ENCODE data around the gene FLT4.

Gene FLT4

GRCh38 chr5:180640861-180641565, 8.4 kb downstream of the FLT4 start:
- DNase-seq: no peak

GRCh38 chr5:180640611-180640860, 8.9 kb downstream of the FLT4 start:
- no peak for DNase-seq

- no peak for DNase-seq
These were observed 9.4 kb downstream of the FLT4 start for GRCh38 chr5:180639741-180640610.

- no peak for DNase-seq
These were observed 10.1 kb downstream of the FLT4 start for GRCh38 chr5:180639287-180639686.

DNA sequence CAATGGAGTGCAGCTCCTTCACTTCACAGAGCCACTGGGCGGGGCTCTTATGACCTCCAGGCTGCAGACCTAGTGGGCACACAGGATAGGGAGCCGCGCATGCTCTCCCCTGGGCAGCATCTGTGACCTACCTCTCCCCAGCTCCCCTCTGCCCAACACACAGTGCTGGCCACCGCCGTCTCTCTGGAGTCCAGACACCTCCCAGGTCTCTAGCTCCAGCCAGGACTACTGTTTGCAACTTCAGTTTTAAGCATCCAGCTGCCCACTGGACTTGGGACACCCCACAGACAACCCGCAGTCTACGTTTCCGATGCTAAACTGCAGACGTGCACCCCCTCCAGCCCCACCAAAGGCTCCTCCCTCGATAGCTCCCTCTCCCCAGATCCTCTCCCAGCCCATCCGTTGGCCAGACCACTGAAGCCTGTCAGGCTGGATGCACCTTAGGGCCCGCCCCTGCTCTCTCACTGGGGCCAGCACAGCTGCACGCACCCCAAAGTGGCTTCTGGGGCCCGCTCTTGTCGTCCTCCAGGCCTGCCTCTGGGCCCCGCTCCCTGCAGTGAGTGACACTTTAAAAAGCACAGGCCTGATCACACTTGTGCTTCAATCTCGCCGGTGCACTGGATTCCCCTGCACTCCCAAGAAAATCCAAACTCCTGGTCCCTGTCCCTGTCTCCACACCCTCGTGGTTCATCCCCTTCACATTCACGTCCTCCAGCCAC, 11.3 kb downstream of the FLT4 start:
- DNase-seq: no peak

- peak; percentile 76 for DNase-seq
These were observed 12.9 kb downstream of the FLT4 start for GRCh38 chr5:180636403-180637075.

GRCh38 chr5:180636016-180636402, 13.4 kb downstream of the FLT4 start:
- DNase-seq: no peak

- DNase-seq: no peak
These were observed 15.9 kb downstream of the FLT4 start for GRCh38 chr5:180633283-180634177.

DNA sequence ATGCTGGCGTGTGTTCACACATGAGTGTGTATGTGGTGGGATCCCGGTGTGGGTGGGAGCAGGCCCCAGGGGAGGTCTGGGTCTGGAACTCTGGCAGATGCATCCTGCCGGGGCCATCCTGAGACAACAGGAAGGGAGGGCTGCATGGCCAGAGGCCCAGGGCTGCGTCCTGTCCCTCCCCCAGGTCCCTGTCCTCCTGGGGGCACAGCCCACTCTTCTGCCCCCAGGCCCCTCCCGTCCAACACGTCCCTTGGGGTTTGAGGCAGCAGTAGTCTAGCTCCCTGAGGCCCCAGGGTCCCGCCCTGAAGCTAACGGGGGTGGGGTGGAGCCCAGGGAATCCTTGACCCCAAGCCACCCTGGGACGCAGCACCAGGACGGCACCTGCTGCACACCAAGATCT, 16.6 kb downstream of the FLT4 start:
- no peak for DNase-seq

GRCh38 chr5:180631549-180632383, 17.6 kb downstream of the FLT4 start:
- no peak for DNase-seq

DNA sequence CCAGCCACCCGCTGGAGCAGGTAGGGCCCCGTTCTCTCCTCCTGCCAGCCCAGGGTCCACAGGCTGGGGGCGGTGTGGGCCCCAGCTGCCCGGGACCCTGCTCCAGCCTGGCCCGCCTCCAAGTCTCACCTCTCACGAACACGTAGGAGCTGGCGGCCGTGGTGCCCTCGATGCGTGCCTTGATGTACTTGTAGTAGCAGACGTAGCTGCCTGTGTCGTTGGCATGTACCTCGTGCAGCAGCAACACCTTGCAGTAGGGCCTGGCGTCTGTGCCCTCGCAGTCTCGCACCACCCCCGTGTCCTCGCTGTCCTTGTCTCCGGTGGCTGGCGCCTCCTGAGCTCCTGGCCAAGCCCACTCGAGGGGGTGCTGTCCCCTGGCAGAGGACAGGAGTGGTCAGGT, 19.0 kb downstream of the FLT4 start:
- no peak for DNase-seq

- DNase-seq: no peak
These were observed 19.5 kb downstream of the FLT4 start for GRCh38 chr5:180629831-180630382.

DNA sequence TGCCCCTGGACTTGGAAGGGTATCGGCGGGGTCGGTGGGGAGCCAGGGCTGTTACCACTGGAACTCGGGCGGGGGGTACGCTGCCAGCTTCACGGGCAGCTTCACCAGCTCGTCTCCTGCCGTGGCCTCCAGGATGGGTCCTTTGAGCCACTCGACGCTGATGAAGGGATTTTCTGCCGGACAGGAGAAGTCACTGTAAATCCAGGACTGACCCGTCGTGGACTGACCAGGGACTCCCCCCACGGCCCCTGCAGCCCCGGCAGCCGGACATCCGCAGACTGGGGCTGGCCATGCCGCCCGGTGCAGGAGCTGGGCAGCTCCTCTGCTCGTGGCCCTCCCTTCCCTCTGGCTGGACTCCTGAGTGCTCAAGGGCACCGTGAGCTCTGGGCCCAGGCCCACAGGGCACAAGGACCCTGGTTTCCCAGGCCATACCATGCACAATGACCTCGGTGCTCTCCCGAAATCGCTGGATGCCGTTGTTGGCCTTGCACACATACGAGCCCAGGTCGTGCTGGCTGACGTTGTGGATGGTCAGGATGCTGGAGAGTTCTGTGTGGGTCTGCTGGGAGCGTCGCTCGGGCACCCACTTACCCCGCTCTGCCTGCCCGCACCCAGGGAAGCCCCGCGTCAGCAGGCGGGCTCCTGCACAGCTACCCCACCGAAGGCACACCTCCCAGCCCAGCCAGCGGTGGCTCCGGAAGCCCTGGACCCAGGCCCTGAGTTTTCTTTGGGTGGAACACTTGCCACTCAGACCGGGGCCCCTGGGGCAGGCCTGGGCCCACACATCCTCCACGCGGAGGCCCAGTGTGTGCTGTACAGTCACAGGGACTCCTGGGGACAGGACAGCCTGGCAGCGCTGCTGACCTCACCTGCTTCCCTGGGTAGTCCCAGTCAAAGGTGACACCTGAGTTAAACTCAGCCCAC, 20.3 kb downstream of the FLT4 start:
- DNase-seq: no peak

DNA sequence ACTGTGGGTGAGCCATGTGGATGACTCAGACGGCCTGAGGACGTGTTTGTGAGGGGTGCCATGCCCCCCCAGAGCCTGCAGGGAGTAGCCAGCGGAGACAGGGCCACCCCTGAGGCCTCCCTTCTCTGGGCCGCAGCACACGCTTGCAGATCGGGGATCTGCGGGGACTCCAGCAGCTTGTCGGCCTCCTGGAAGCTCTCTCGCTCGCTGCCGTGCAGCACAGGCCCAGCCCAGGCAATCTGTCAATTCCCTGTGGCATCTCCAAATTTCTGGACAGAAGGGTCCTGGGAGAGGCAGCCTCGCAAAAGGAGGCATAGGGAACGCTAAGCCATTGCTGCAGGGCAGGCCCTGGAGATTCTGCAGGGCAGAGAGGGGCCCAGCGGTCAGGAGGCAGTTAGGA, 21.2 kb downstream of the FLT4 start:
- no peak for DNase-seq

DNA sequence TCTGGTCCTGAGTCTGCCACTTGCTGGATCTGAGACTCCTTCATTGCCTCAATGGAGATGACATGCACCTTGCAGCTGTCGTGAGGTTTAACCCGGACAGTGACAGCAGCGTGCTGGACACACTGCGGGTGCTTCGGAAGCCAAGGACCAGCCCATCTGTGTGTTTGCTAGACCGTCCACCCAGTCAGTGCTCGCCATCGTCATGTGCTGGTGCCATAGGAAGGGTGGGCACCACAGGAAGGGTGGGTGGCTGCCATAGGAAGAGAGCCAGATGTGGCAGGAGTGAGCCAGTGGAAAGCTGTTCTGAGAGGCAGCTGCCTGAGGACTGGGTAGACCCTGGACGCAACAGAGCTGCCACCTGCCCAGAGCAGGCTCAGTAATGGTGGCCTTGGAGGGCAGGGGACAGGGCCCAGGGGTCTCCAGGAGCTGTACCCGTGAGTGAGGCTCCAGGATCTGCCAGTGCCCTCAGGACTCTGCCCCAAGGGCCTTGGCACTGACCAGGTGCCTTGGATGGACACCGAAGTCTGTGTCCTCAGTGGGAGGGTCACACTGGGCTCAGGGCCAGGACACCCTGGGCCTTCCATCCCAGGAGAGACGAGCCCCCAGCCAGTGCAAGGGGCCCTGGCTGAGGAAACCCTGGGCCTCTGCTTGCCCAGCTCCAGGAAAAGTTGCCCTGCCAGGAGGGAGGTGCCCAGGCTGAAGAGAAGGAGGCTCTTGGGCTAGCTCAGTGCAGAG, 21.8 kb downstream of the FLT4 start:
- DNase-seq: no peak

DNA sequence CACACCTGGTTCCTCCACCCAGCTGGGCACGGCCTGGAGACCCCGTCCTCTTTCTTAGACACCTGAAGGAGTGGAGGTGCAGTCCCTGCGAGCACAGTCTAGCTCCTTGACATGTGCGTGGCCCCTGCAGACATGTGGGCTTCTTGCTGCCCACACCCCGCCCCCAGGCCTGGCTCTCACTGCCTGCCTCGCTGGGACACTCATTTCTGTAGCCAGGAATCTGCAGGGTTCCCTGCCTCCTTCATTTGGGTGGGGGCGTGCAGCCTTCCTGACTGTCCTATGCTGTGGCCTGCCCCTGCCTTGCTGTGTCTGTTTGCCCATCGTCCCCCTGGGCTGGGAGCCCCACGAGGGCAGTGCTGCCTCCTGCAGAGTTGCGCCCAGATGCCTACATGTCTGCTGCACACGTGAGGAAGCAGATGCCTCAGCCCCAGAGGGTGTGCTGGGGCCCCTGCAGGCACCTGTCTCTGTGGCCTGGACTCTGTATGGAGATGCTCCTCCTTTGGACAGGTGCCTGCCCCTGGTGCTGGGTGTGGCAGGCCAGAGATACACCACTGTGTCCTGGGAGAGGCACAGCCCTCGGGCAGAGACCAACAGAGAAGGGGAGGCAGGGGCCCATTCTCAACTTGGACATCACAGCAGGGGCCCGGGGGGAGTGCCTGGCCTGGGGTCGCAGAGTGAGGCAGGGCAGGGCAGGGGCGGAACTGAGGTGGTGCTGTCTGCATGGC, 22.6 kb downstream of the FLT4 start:
- DNase-seq: no peak

- no peak for DNase-seq
These were observed 23.4 kb downstream of the FLT4 start for GRCh38 chr5:180625791-180626660.
